Measurements from ENCODE around the gene NEMF. TPM values are rescaled to one million over a fixed set of nuclear protein-coding genes. Genes with fewer than 3 reads are reported as not detected.
"Not testable (repeated sequence)": the region's sequence is repeated elsewhere in the genome, so short reads cannot be mapped to it uniquely, and the experiment has no call there.

The NEMF gene
- total RNA-seq, 4 donors from 2014 or later = 50.2 to 129 (median 79.3) TPM

DNA sequence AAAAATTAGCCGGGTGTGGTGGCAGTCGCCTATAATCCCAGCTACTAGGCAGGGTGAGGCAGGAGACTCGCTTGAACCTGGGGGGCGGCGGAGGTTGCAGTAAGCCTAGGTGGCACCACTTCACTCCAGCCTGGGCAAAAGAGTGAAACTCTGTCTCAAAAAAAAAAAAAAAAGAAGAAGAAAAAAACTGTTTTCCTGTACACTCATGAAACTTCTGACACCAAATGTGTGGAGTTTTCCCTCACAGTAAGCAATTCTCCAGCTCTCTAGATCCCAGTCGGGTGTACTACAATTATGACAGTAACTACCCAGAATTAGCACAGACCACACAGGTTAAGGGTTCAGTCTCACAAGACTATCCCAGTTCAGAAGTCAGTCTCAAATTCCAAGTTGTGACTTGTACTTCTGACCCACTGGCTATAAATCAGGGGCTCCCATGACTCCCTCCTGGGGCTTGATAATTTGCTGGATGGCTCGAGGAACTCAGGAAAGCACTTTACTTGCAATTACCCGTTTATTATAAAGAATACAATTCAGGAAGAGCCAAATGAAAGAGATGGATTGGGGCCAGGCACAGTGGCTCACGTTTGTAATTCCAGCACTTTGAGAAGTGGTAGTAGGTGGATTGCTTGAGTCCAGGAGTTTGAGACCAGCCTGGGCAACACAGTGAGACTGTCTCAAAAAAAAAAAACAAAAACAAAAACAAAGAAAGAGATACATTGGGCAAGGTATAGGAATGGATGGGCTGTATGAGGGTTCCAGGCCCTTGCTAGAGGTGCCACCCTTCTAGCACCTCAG is 27.9 kb upstream of the NEMF start:
- H3K9me3 ChIP-seq = no peaks in the 10 kb centered on the region
- H3K4me3 ChIP-seq = no peak overlapping the region
- H3K27ac ChIP-seq = peak overlapping the region; percentile 69 to 85 (median 78)
- WGBS, 2 donors (ENCODE audit: low coverage in 1 of 2) = 18 to 46% methylated on average over 2 to 9 of the region's 9 CpGs
- no peaks in the 10 kb centered on the region for H3K36me3 ChIP-seq
- no peak for DNase-seq
- intact Hi-C loops (cut with DNase I; ENCODE audit: low total_unique reads) (no loop called here), in situ Hi-C loops (cut with MboI; ENCODE audit: low pct_ligation_motif_present in 1 of 4, low pct_unique_long_range_greater_than_20kb in 1 of 4, low sequenced_read_pairs in 3 of 4) (no loop called here)
- no peaks in the 10 kb centered on the region for H3K27me3 ChIP-seq
- peaks cover 0 to 25% (median 8%) of the 10 kb centered on the region in 4 donors for H3K4me1 ChIP-seq
- TF ChIP-seq EP300 (IDR thresholded peaks at IDR 0.05; ENCODE audit: low read depth) = no peak
- TF ChIP-seq POLR2AphosphoS5 (IDR thresholded peaks at IDR 0.05) = no peak
- TF ChIP-seq, protein P1, sequence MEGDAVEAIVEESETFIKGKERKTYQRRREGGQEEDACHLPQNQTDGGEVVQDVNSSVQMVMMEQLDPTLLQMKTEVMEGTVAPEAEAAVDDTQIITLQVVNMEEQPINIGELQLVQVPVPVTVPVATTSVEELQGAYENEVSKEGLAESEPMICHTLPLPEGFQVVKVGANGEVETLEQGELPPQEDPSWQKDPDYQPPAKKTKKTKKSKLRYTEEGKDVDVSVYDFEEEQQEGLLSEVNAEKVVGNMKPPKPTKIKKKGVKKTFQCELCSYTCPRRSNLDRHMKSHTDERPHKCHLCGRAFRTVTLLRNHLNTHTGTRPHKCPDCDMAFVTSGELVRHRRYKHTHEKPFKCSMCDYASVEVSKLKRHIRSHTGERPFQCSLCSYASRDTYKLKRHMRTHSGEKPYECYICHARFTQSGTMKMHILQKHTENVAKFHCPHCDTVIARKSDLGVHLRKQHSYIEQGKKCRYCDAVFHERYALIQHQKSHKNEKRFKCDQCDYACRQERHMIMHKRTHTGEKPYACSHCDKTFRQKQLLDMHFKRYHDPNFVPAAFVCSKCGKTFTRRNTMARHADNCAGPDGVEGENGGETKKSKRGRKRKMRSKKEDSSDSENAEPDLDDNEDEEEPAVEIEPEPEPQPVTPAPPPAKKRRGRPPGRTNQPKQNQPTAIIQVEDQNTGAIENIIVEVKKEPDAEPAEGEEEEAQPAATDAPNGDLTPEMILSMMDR (IDR thresholded peaks at IDR 0.05) = no peak
- no peak for TF ChIP-seq POLR2A (IDR thresholded peaks at IDR 0.05)

DNA sequence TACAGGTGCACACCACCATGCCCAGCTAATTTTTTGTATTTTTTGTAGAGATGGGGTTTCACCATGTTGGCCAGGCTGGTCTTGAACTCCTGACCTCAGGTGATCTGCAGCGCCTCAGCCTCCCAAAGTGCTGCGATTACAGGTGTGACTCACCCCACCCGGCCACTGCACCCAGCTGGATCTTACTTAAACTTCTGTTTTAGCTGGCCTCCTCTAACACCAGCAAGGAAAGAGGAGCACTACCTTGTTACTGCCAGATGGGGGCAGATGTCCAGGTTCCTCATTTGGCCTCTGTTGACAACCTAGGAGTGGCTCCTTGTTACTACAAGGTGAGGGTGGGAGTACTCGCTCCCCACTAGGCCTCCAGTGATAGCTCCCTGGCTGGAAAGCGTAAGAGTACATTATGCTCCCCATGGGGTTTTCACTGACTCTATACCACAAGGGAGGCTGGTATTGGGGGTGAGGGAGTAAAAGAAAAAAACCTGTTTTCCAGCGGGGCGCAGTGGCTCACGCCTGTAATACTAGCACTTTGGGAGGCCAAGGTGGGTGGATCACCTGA is 27.1 kb upstream of the NEMF start:
- Histone ChIP-seq H3K27ac (peak overlapping the region; percentile 69 to 85 (median 78)), H3K9me3 (no peaks in the 10 kb centered on the region), H3K4me3 (no peak overlapping the region), H3K36me3 (no peaks in the 10 kb centered on the region), H3K4me1 (peaks cover 0 to 19% (median 8%) of the 10 kb centered on the region in 4 donors), H3K27me3 (no peaks in the 10 kb centered on the region)
- intact Hi-C loops (cut with DNase I; ENCODE audit: low total_unique reads) = no loop called here
- WGBS, 2 donors (ENCODE audit: low coverage in 1 of 2) = 55 to 100% methylated on average over 1 to 8 of the region's 8 CpGs
- peak; percentile 70 for DNase-seq
- TF ChIP-seq, protein P1 (IDR thresholded peaks at IDR 0.05) = peak; percentile 57 to 93 (median 77)
- TF ChIP-seq POLR2AphosphoS5 (IDR thresholded peaks at IDR 0.05) = no peak
- TF ChIP-seq POLR2A (IDR thresholded peaks at IDR 0.05) = peak; percentile 16
- TF ChIP-seq EP300 (IDR thresholded peaks at IDR 0.05; ENCODE audit: low read depth) = no peak
- in situ Hi-C loops (cut with MboI; ENCODE audit: low pct_ligation_motif_present in 1 of 4, low pct_unique_long_range_greater_than_20kb in 1 of 4, low sequenced_read_pairs in 3 of 4) = no loop called here

DNA sequence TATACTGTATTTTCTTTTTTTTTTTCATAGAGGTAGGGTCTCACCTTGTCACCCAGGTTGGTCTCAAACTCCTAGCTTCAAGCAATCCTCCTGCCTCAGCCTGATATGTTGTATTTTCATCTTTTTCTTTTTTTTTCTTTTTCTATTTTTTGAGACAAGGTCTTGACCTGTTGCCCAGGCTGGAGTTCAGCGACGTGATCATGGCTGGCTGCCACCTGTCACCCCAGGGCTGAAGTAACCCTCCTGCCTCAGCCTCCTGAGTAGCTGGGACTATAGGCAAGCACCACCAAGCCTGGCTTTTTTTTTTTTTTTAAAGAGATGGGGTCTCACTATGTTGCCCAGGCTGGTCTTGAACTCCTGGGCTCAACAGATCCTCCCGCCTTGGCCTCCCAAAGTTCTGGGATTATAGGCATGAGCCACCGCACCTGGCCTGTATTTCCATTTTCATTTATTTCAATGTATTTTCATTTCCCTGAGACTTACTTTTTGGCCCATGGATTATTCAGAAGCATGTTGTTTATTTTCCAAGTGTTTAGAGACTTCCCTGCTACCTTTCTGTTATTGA is 24.1 kb upstream of the NEMF start:
- TF ChIP-seq EP300 (IDR thresholded peaks at IDR 0.05; ENCODE audit: low read depth) = no peak
- no peak for TF ChIP-seq POLR2A (IDR thresholded peaks at IDR 0.05)
- no peak for TF ChIP-seq POLR2AphosphoS5 (IDR thresholded peaks at IDR 0.05)
- TF ChIP-seq, protein P1 (IDR thresholded peaks at IDR 0.05) = no peak
- in situ Hi-C loops (cut with MboI; ENCODE audit: low pct_ligation_motif_present in 1 of 4, low pct_unique_long_range_greater_than_20kb in 1 of 4, low sequenced_read_pairs in 3 of 4) = no loop called here
- whole genome bisulfite sequencing, 2 donors (ENCODE audit: low coverage in 1 of 2) = 56 to 59% methylated on average over 4 of the region's 4 CpGs
- no peak overlapping the region for H3K27ac ChIP-seq
- H3K27me3 ChIP-seq = no peaks in the 10 kb centered on the region
- intact Hi-C loops (cut with DNase I; ENCODE audit: low total_unique reads) = no loop called here
- no peaks in the 10 kb centered on the region for H3K9me3 ChIP-seq
- no peak for DNase-seq
- no peak overlapping the region for H3K4me3 ChIP-seq
- peaks cover 0 to 19% (median 8%) of the 10 kb centered on the region in 4 donors for H3K4me1 ChIP-seq
- no peaks in the 10 kb centered on the region for H3K36me3 ChIP-seq

DNA sequence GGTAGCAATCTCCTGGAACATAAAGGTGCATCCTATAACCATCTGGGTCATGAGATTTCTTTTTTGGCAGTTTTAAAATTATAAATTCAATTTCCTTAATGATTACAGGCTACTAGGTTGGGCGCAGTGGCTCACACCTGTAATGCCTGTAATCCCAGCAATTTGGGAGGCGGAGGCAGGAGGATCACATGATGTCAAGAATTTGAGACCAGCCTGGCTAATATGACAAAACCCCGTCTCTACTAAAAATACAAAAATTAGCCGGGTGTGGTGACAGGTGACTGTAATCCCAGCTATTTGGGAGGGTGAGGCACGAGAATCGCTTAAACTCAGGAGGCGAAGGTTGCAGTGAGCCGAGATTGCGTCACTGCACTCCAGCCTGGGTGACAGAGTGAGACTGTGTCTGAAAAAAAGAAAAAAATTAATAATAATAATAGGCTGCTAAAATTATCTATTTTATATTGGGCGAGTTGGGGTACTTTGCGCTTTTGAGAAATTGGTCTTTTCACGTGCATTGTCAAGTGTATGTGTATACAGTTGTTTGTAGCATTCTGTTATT is 23.1 kb upstream of the NEMF start:
- DNase-seq = no peak
- no peak overlapping the region for H3K27ac ChIP-seq
- H3K4me1 ChIP-seq = peaks cover 0 to 16% (median 8%) of the 10 kb centered on the region in 4 donors
- H3K36me3 ChIP-seq = no peaks in the 10 kb centered on the region
- TF ChIP-seq, protein P1 (IDR thresholded peaks at IDR 0.05) = no peak
- TF ChIP-seq EP300 (IDR thresholded peaks at IDR 0.05; ENCODE audit: low read depth) = no peak
- TF ChIP-seq POLR2AphosphoS5 (IDR thresholded peaks at IDR 0.05) = no peak
- TF ChIP-seq POLR2A (IDR thresholded peaks at IDR 0.05) = no peak
- 66 to 75% methylated on average over 12 of the region's 12 CpGs for WGBS, 2 donors (ENCODE audit: low coverage in 1 of 2)
- no peaks in the 10 kb centered on the region for H3K27me3 ChIP-seq
- no peaks in the 10 kb centered on the region for H3K9me3 ChIP-seq
- in situ Hi-C loops (cut with MboI; ENCODE audit: low pct_ligation_motif_present in 1 of 4, low pct_unique_long_range_greater_than_20kb in 1 of 4, low sequenced_read_pairs in 3 of 4) = no loop called here
- H3K4me3 ChIP-seq = no peak overlapping the region
- intact Hi-C loops (cut with DNase I; ENCODE audit: low total_unique reads) = no loop called here

DNA sequence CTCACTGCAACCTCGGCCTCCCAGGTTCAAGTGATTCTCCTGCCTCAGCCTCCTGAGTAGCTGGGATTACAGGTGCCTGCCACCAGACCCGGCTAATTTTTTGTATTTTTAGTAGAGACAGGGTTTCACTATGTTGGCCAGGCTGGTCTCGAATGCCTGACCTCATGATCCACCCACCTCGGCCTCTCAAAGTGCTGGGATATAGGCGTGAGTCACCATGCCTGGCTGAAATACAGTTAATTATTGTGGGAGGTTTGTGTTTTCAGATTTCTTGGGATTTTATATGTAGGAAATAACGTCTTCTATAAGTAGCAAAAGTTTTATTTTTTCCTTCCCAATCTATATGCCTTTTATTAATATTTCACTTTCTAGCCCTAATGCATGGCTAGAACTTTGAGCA is 21.0 kb upstream of the NEMF start:
- H3K4me1 ChIP-seq; H3K4me3 ChIP-seq; intact Hi-C loops (cut with DNase I; ENCODE audit: low total_unique reads); H3K27me3 ChIP-seq; H3K27ac ChIP-seq; H3K36me3 ChIP-seq; DNase-seq; H3K9me3 ChIP-seq: not testable (repeated sequence)
- in situ Hi-C loops (cut with MboI; ENCODE audit: low pct_ligation_motif_present in 1 of 4, low pct_unique_long_range_greater_than_20kb in 1 of 4, low sequenced_read_pairs in 3 of 4) = loop anchor here in 2 of 4 donors (25.0 kb wide), 1 partner anchor 664 kb away; the partner anchor contains the start of gene MAP4K5 (in 2 of the 2)
- WGBS, 2 donors (ENCODE audit: low coverage in 1 of 2) = 85 to 87% methylated on average over 5 to 6 of the region's 6 CpGs
